SH-SY5Y (cell line): ENCODE results near the gene PGLYRP4.

Source experiments
- GATA2 ChIP-seq: IDR thresholded peaks from 2 replicates; pipeline ENCODE4 v1.6.1; 2011; ENCODE audit warnings: mild to moderate bottlenecking, low read depth, low read length
- GATA3 ChIP-seq: IDR thresholded peaks from 2 replicates; pipeline ENCODE4 v1.6.1; 2011; ENCODE audit warnings: low read depth, mild to moderate bottlenecking, low read length, moderate library complexity

DNA sequence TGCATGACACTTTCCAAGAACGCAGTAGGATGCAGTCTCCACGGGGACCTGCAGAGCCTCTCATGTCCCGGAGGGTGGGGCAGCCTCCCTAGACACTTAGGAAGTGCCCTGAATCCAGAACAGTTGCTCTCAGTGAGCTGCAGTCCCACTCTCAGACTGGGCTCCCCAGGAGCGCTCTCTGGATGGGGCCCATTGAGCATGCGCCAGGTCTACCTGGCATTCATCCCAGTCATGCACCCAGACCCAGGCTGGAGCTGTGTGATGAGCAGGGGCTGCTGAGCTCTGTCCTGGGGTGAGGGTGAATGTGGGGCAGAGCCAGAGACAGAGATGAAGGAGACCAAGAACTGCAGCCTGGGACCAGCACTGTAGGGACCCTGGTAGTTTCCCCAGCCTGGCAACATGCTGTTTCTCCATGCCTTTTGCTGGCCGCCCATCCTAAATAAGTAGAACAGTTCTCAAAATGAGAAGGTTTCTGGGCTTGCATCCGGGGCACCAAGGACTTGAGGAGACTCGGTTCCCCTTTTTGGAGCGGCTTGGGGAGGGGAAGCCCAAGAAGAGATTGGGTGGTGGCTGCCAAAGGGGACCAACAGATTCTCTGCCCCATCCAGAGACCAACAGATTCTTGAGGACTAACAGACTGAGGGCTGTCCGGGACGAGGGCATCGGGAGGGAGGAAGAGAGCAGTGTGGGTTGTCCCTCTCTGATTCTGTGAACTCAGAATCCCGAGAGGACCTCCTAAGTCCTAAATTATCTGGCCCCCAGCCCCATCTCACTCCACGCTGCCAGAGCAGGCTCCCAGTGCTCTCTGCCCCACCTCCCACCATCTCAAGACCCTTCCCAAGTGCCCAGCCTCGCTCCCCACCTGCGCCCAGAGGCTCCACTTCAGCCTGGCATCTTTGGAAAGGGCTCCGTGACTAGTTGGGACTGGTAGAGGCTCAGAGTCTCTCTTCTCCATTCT, 1.0 kb upstream of the PGLYRP4 start:
- TF ChIP-seq GATA3 (no peak), GATA2 (no peak)
